ENCODE measurements around the gene SMYD3.

DNA sequence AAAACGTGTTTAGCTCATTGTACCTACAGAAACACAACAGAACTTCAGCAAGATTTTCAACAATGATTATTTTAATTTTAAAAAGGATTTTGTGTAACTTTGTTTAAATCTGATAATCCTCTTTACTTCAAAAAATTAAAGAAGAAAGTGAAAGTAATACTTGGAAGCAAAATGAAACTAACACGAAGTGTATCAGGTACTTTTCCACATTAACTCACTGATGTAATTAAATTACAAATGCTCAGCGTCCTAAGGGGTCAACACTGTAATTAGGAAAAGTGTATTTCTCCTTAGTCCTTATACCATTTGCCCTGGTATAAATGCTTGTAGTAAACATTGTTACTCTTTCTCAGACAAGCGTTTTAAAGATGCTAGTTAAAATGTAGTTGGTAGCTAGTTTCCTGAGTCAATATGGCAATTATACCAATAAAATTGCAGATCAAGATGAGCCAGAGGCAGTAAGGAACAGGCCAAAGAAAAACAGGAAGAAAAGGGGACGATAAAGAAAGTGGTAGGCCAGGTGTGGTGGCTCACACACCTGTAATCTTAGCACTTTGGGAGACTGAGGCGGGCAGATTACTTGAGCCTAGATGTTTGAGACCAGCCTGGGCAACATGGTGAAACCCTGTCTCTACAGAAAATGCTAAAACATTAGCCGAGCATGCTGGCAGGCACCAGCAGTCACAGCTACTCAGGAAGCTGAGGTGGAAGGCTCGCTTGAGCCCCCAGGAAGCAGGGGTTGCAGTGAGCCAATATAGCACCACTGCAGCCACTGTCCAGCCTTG, 553.0 kb downstream of the SMYD3 start:
- TF ChIP-seq, protein P1, sequence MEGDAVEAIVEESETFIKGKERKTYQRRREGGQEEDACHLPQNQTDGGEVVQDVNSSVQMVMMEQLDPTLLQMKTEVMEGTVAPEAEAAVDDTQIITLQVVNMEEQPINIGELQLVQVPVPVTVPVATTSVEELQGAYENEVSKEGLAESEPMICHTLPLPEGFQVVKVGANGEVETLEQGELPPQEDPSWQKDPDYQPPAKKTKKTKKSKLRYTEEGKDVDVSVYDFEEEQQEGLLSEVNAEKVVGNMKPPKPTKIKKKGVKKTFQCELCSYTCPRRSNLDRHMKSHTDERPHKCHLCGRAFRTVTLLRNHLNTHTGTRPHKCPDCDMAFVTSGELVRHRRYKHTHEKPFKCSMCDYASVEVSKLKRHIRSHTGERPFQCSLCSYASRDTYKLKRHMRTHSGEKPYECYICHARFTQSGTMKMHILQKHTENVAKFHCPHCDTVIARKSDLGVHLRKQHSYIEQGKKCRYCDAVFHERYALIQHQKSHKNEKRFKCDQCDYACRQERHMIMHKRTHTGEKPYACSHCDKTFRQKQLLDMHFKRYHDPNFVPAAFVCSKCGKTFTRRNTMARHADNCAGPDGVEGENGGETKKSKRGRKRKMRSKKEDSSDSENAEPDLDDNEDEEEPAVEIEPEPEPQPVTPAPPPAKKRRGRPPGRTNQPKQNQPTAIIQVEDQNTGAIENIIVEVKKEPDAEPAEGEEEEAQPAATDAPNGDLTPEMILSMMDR (IDR thresholded peaks at IDR 0.05) = no peak
- no peak for TF ChIP-seq POLR2A (IDR thresholded peaks at IDR 0.05)
